PC-9 (cell line): ENCODE measurements around the gene HPCAL1.

ENCODE experiments used
- EZH2 ChIP-seq: fragments of 200-600 bp; sonication (generic); IDR thresholded peaks from 2 replicates; pipeline ENCODE4 v1.8.0; 2017; ENCODE audit warnings: antibody characterized with exemption, low read depth
- TF ChIP-seq, protein P1 (sequence below): fragments of 200-600 bp; sonication (generic); conservative IDR thresholded peaks from 2 replicates; pipeline ENCODE4 v1.6.1; 2017; ENCODE audit warnings: mixed run types, antibody characterized with exemption, mild to moderate bottlenecking, moderate library complexity

DNA sequence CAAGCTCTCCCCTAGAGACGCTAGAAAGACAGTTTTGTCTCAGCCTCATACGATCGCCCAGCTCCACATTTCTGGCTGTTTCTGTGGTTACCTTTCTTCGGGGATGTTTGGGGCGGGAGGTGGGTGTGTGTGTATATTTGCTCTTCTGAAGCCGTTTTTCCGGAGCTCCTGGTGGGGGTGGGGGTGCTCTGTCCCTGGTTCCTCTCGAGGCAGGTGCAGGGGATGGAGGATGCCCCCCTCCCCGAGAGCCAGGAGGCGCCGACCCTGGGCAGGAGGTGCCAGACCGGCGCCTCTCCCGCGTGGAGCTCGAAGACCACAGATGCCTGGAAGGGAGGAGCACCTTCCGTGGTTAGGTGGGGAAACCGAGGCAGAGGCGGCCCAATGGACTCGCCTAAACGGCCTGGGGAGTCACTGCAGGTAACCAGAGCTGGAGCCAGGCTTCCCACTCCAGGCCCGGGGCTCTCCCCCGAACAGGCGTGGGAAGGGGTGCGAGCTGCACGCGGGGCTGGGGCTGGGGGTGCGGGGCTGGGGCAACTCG lies 694 bp upstream of the HPCAL1 start:
- TF ChIP-seq, protein P1, sequence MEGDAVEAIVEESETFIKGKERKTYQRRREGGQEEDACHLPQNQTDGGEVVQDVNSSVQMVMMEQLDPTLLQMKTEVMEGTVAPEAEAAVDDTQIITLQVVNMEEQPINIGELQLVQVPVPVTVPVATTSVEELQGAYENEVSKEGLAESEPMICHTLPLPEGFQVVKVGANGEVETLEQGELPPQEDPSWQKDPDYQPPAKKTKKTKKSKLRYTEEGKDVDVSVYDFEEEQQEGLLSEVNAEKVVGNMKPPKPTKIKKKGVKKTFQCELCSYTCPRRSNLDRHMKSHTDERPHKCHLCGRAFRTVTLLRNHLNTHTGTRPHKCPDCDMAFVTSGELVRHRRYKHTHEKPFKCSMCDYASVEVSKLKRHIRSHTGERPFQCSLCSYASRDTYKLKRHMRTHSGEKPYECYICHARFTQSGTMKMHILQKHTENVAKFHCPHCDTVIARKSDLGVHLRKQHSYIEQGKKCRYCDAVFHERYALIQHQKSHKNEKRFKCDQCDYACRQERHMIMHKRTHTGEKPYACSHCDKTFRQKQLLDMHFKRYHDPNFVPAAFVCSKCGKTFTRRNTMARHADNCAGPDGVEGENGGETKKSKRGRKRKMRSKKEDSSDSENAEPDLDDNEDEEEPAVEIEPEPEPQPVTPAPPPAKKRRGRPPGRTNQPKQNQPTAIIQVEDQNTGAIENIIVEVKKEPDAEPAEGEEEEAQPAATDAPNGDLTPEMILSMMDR: no peak
- TF ChIP-seq EZH2: no peak
